HG02885 (cell line): ENCODE data around the gene AP1G1.
"Not testable (repeated sequence)": the region's sequence is repeated elsewhere in the genome, so short reads cannot be mapped to it uniquely, and the experiment has no call there.

ENCODE experiments used
- ATAC-seq: cut with Tn5 transposase; IDR thresholded peaks from one replicate; pipeline ENCODE4 v1.9.1; 2021; ENCODE audit warnings: mild to moderate bottlenecking; ENCODE audit not compliant: unreplicated experiment, poor library complexity

Gene AP1G1

GRCh38 chr16:71709229-71709781 is 99.3 kb downstream of the AP1G1 start:
- no peak for ATAC-seq

- ATAC-seq: no peak
Measured at GRCh38 chr16:71708696-71709095, 99.9 kb downstream of the AP1G1 start.

GRCh38 chr16:71707199-71707598 is 101.4 kb downstream of the AP1G1 start:
- no peak for ATAC-seq

DNA sequence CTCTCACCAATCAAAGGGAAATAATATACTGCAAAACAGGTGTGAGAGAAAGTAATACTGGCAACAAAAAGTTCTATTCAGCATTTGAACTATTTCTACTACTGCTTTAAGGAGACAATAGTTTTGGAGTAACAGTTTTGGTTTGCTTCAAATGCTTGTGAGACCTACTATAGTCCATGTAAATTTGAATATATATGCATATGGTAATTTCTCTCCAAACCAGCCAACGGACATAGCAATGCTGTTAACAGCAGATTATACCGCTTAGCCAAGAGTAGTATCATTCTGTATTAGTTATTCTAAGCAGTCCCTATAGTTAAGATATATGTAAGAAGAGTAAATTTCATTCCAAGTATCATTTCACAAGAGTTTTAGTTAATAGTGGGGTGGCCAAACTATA is 102.6 kb downstream of the AP1G1 start:
- no peak for ATAC-seq

DNA sequence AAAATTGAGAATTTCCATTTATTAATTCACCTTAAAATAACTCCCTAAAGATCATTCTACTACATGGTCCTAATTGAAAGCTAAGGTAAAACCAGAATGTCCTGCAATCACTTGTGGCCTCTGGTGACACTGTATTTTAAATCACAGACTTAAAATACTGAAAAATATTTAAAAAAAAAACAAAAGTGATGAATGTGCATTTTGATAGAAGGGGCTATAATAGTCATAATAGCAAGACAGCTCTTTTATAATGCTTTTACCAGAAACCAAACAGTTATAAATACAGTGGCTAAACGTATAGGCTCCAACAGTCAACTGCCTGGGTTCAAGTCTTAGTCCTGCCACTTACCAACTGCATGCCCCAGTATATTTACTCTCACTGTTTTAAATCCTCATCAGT is 105.3 kb downstream of the AP1G1 start:
- ATAC-seq: no peak

GRCh38 chr16:71700831-71701230 is 107.8 kb downstream of the AP1G1 start:
- ATAC-seq: no peak

GRCh38 chr16:71698491-71698890 is 110.1 kb downstream of the AP1G1 start:
- ATAC-seq: no peak

DNA sequence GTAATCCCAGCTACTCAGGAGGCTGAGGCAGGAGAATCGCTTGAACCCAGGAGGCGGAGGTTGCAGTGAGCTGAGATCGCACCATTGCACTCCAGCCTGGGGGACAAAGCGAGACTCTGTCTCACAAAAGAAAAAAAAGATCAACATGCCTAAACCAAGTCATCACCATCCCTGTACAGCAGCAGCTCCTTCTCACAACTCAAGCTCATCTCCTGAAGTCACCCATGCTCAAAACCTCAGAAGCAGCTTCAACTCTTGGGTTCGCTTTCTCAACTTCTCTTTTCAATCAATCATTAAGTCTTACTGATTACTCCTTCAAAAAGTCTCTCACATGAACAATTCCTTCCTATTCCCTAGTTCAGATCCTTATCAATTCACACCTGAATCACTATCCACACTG is 115.5 kb downstream of the AP1G1 start:
- no peak for ATAC-seq

GRCh38 chr16:71689901-71690300 is 118.7 kb downstream of the AP1G1 start:
- no peak for ATAC-seq

DNA sequence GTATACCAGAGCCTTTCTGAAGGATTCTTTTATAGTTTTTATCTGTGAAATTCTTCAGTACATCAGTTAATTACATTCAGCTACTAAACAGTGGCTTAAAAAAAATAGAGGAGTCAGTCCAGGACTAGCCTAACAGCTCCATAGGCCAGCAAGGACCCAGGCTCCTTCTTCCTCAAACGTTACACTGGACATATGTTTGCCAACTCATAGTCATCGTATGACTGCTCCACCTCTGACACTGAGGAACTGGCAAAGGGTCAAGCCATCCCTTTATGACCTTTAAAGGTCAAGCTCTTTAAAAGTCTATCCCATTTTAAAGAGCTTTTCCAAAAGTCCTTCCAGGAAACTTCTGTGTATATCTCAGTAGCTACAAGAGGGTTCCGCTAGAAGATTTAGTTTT is 120.8 kb downstream of the AP1G1 start:
- no peak for ATAC-seq

DNA sequence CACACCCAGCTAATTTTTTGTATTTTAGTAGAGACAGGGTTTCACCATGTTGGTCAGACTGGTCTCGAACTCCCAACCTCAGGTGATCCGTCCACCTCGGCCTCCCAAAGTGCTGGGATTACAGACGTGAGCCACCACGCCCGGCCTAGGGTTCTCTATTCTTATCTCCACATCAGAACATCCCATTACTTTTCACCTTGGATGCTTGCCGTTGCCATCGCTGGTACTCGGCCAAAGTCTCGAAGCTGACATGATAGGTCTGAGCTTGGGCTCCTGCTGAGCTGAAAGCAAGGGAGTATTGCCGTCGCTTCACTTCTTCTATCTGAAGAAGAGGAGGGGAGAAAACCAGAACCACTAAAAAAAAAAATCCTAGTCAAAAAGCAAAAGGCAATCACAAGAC is 124.4 kb downstream of the AP1G1 start:
- not testable (repeated sequence) for ATAC-seq

- ATAC-seq: no peak
Measured at GRCh38 chr16:71681360-71681759, 127.3 kb downstream of the AP1G1 start.
